HG02943 (cell line): ENCODE measurements around the gene SLC39A10.
"Not testable (repeated sequence)": the region's sequence is repeated elsewhere in the genome, so short reads cannot be mapped to it uniquely, and the experiment has no call there.

ENCODE experiments used
- ATAC-seq: cut with Tn5 transposase; IDR thresholded peaks from one replicate; pipeline ENCODE4 v1.9.1; 2021; ENCODE audit warnings: mild to moderate bottlenecking, low read depth, moderate library complexity; ENCODE audit not compliant: unreplicated experiment

The SLC39A10 gene

DNA sequence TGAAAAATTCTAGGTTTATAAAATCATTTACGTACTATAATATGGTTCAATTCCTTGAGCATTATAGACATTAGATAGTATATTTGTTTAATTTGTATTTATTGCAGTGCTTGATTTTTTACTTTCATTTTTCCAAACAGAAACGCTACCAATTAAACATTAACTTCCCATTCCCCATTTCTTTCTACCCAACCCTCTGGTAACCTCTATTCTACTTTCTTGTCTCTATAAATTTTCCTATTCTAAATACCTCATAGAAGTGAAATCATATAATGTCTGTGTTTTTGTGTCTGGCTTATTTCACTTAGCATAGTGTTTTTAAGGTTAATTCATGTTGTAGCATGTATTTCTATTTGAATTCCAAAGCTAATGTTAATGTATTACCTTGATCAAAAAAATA is 11.6 kb upstream of the SLC39A10 start:
- no peak for ATAC-seq

GRCh38 chr2:195646424-195646823 is 10.6 kb upstream of the SLC39A10 start:
- no peak for ATAC-seq

DNA sequence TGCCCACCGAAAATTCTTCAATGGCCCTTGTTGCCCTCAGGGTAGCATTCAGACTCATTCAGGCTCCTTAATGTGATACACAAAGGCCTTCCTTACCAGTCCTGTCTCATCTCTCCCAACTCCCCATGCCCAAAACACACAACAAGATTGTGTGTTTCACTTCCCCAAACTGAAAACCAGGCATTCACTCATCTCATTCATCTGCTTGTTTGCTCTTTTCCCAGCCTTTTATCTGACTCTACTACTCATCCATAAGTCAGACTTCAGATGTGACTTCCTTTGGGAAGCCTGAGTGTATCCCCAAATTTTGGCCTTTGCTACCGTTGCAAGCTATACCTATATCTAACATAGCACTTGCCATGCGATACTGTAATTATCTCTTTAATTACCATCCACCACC is 9.7 kb upstream of the SLC39A10 start:
- no peak for ATAC-seq

DNA sequence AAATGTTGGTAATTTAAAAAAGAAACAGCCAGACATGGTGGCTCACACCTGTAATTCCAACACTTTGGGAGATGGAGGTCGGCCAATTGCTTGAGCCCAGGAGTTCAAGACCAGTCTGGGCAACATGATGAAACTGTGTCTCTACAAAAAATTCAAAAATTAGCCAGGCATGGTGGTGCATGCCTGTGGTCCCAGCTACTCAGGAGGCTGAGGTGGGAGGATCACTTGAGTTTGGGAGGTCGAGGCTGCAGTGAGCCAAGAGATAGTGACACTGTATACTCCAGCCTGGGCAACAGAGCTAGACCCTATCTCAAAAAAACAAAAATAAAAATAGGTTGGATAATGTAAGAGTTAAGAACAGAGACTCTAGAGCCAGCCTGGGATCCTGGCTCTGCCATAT is 8.7 kb upstream of the SLC39A10 start:
- ATAC-seq: not testable (repeated sequence)

DNA sequence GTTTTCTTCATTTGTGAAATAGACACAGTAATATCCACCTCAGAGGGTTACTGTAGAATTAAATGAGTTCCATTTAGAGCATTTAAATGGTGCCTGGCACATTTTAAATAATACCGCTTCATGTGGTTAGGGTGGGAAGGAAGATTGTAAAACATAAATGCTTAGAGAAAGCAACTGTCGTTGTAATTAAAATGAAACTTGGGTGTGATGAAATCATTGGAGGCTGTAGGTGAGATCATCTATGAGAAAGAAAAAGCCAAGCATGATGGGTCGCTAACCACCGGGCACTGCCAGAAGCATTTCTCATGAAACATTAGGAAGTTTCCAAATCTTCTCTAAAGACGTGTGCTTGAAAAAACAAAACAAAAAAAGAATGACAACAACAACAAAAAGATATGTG is 8.2 kb upstream of the SLC39A10 start:
- no peak for ATAC-seq

GRCh38 chr2:195649629-195650190 is 7.3 kb upstream of the SLC39A10 start:
- ATAC-seq: peak; percentile 18

- no peak for ATAC-seq
Measured at GRCh38 chr2:195651046-195651445, 6.0 kb upstream of the SLC39A10 start.

GRCh38 chr2:195652911-195653310 is 4.1 kb upstream of the SLC39A10 start:
- ATAC-seq: no peak

GRCh38 chr2:195656161-195656858 is 716 bp upstream of the SLC39A10 start:
- no peak for ATAC-seq

DNA sequence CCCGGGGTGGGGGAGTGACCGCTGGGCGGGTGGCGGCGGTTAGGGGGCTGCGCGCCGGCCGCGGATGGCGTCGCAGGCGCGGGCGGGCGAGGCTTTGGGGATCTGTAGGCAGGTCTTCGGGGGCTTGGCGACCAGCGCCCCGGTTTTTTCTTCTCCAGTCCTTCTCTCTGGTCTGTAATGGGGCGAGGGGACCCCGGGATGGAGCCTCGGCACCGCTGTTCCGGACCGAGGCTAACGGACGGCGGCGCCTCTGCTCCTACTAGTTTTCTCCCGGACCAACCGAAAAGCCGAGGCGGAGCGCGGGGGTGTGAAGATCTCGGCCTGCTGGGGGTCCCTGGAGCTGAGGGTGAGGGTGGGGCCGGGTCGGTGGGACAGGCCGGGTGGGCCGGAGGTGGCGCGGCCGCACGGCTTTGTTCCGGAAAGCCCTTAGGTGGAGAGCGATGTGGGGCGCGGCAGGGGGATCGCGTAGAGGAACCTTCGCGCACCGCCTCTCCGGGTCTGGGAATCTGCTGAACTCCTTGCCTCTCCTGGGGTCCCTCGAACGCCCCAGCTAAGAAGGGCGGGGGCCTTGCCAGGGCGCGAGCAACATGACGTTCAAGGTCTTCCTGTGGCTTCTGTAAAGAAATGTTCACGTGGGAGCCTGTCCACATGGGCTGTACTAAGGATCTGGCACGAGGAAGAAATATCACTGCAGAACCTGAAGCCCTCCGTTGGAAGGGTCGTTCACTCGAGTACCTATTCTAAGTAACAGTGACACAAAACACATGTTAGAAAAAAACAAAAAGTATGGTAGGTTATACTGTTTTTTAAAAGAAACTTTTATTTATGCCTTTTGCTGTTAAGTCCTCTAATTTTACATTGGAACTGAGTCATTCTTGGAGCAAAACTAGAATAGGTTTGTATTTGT is 861 bp downstream of the SLC39A10 start:
- peak; percentile 28 for ATAC-seq

DNA sequence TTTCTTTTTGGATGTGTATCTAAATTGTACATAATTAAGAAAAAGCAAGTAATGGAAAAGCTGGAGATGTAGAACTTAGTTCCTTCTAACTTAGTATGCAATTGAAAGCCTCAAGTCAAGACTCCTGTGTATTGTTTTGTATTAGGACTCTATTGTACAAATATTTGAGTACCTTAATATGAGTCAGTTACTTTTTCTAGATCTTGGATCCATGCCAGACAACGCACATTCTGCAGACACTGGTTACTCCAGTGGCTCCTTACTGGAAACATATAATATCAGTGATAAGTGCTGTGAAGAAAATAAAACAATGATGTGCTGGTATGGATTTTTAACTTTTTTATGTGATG is 1.5 kb downstream of the SLC39A10 start:
- ATAC-seq: no peak

DNA sequence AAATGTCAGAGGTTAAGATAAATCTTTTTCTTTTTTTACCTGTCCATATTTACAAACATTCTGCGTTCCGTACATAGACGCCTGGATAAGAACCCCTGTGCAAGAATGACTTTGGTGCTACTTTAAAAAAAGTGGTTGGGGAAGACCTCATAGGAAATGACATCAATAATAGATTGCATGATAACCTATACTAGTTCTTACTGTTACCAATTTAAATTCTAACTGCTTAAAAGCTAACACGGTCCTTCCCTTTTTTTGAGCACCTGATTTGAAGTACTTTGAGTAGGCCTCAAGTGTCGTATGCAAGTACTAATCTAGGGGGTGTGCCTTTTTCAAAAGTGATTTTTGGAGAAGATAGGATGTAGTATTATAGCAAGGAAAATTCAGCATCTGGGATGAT is 2.1 kb downstream of the SLC39A10 start:
- no peak for ATAC-seq

GRCh38 chr2:195659982-195660890 is 3.2 kb downstream of the SLC39A10 start:
- ATAC-seq: no peak

DNA sequence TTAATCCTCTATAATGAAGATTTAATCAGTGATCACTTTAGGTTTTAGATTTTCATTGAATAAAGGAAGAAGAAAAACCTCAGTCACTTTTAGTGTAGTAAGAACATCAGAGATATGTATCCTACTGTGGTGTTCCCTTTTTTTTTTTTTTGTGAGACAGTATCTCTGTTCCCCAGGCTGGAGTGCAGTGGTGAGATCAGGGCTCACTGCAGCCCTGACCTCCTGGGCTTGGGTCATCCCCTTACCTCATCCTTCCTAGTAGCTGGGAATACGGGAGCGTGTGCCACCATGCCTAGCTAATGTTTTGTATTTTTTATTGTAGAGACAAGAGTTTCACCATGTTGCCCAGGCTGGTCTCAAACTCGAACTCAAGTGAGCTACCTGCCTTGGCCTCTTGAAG is 5.1 kb downstream of the SLC39A10 start:
- no peak for ATAC-seq

- ATAC-seq: no peak
Measured at GRCh38 chr2:195663007-195663406, 6.0 kb downstream of the SLC39A10 start.

DNA sequence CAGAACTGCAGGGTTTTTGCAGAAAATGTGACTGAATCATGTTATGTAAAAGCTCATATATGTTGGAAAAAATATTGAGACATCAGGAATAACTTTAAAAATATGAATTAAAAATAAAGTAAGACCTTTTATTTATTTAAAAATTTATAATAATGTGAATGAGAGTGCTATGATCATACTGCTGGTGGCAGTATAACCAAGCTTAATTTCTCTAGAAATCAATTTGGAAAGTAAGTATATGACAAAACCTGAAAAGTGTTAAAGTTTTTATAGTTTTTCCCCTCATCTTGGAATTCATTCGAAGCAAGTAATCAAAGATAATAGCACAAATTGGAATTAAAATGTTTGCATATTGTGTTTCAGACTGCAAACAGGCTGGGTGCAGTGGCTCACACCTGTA is 7.5 kb downstream of the SLC39A10 start:
- ATAC-seq: no peak

- not testable (repeated sequence) for ATAC-seq
Measured at GRCh38 chr2:195665153-195665552, 8.1 kb downstream of the SLC39A10 start.

DNA sequence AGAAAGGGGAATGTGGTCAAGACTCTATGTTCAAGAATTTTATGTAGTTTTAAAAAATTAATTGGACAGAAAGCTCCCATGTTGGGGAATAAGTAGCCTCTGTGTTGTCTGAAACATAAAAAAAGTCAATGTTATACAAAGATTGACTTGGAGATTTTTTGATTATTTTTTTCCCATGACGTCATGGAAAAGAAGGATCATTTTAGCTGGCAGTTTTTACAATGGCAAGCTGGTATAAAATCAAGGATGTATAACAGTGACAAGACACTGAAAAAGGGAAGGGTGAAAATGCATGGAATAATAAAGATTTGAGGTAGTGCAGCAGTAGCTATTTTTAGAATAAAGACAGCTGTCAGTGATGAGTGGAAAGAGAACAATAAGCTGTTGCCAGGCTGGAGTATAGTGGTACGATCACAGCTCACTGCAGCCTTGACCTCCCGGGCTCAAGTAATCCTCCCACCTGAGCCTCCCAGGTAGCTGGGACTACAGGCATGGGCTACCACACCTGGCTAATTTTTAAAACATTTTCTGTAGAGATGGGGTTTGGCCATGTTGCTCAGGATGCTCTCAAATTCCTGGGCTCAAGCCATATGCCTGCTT is 9.2 kb downstream of the SLC39A10 start:
- ATAC-seq: no peak

DNA sequence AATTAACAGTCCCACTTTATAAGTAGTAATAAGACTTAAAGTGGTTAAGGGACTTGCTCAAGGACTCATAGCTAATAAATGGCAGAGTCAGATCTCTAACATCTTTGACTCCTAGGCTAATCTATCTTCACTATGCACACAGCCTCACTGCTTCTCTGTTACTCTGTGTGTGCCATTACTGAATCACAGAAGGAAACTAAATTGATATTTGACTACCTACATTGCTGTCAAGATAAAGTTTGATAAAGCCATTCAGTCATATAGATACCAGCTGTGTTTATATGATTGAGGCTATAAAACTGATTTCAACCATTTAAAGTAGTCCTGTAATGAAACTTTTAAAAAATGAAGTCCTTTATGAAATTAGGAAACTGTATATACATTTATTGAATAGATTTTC is 10.9 kb downstream of the SLC39A10 start:
- ATAC-seq: no peak

- no peak for ATAC-seq
Measured at GRCh38 chr2:195670191-195670590, 13.2 kb downstream of the SLC39A10 start.
